Stimulated activated CD4-positive, alpha-beta T cell treated with anti-CD3 and anti-CD28 coated beads, TNF-alpha, amount 100 ng/mL, for 1 hour (primary cell): ENCODE measurements around the gene SPAG17.

Experiments
- DNase-seq, 3 donors: peaks; one replicate each; pipeline ENCODE4 v3.0.0-alpha.2; 2020; ENCODE audit warnings: low read depth in 3 of 3, low spot score in 1 of 3

The SPAG17 gene

DNA sequence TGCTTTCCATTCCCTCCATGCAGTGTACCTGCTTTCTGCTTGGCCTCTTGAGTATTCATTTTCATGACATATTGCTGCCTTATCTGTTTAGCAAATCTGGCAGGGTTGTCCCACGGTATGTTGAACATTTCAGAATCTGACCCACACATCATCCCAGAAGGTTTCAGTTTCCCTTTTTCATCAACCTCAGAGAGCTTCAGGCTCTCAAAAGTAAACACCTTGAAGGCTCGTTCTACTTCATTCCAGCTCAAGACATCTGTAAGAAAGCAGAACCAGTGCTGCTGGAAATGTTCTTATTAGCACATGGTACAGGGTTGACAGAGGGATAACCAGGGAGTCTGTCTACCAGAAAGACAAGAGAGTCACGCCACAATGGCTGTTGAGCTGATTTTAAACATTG is 103.6 kb downstream of the SPAG17 start:
- no peak for DNase-seq

DNA sequence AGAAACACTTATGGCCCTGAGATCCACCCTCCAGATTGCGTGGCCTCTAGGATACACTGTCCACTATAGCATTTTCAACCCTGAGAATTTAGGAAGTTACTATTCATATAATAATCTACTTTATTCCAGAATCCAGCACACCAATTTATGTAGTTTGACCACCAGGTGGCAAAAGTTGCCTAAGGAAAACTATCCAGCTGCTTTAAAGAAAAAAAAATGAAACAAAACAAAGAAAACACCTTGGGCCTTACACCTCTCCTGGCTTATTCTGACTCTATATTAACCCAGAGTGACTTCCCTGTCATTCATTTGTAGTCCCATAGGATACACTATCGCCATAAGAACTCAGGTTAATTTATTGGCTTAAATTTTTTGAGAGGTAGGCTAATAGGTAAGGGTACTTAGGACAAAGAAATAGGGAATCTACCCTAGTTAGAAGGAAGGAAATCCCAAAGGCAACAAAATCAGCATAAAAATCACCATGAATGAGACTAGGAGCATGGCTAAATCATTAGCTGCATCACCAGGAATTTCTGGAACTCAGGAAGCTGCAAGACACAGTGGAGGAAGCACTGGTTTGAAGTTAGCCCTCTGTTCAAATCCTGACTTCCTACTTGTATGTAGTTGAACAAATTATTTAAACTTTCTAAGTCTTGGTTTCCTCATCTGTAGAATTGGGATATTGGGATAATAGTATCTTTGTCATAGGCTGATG is 107.5 kb downstream of the SPAG17 start:
- DNase-seq: no peak

DNA sequence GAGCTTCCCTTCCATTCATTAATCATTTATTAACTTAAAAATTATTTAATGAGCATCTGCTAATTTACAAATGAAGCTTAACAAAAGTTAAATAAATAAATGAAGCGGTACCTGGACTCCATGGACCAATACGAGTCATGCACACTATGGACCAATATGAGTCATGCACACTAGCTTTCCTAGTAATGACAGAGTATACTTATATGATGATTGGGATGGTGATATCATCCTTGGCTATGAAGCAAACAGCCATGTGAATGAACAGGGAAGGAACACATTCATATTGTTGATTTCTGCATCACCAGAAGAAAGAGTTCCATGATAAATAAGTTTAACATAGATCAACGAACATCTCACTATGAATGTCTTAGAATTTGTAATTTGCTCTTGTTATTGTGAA is 109.9 kb downstream of the SPAG17 start:
- no peak for DNase-seq

DNA sequence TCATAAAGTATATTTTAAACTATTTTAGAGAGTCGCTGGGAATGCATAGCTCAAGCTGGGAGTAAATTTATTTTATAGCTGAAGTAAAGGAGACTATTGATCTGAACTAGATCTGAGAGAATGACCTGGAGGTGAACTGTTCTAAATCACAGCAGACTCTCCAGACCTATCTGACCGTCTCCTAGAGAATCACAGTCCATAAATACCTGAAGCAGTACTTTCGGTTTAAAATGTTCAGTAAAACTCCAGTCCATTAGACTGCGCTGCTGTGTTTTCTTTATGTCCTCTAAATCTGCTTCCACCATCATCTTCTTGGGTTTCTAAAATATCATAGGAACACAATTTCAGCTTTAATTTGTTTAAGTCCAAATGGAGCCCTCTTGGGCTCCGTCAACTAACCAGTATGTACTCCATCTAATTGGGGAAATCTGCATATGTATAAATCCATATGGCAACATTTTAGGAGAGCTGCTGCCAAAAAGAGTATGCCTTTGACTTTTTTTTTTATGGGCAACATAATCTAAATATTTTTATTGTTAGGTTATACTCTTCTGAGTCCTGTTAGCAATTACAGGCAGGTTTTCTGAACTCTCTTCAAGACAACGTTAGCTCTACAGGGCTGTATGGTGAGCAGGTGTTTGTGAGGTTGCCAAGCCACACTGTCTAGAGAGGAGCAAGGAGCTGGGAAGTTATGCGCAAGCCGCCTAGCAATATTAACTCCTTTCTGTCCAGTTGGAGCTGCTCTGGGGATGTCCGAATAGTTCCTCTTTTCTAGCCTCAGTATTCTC is 111.2 kb downstream of the SPAG17 start:
- no peak for DNase-seq

DNA sequence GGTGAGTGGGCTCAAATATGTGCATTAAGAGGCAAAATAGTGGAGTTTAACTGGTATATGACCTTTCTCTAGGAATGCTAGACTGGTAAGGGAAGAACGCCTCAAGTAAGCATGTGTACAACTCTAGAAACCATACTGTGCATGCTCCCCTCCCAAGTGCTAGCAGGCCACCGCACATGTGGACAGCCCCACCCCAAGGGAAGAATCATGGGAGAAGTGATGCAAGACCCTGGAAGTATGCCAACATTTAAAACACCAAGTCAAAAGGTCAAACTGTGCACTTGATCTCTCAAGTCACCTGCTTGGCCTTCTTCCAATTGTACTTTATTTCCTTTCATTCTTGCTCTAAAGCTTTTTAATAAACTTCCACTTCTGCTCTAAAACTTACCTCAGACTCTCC is 135.0 kb downstream of the SPAG17 start:
- no peak for DNase-seq

DNA sequence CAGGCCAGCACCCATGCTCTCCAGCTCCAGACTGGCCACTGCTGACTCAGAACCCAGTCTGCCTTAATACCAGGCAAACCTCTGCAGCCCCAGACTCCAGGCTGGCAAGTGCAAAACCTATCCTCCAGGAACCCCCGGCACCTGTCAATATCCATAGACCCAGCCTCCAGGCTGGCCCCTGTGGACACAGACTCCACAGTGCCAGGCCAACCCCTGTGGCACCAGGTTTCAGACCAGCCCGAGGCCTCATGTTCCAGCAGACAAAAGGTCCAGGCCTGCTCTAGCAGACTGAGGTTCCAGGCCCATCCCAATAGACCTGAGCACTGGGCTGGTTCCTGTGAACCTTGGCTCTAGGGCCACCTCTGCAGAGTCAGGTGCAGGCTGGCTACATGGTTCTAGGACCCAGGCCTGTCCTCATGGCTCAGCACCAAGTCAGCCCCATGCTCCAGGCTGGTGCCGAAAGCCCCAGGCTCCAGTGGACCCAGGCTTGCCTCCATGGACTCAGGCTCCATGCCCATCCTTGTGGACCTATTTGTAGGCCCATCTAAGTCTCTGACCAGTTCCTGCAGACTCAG is 137.3 kb downstream of the SPAG17 start:
- no peak for DNase-seq

DNA sequence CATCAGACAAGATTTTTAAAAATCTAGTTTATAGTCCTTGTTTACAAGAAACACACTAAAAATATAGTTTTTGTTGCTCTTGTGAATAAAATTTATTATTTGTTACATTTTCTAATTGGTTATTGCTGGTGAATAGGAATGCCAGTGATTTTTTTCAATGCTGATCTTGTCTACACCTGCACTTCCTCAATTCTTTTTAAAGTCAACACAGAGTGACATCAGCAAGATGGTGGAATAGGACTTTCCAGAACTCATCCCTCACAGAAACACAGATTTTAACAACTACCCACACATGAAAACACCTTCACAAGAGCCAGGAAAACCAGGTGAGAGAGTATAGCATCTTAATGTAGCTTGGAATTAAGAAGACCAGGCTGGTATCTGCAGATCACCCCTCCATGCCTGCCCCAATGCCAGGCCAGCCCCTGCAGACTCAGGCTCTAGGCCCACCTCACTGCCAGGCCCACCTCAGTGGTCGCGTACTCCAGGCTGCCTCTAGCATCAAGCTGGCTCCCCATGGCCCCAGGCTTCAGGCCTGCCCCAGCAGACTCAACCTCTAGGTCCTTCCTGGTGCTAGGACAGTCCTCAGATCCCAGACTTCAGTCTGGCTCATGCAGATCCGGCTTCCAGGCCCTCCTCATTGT is 137.9 kb downstream of the SPAG17 start:
- DNase-seq: no peak

DNA sequence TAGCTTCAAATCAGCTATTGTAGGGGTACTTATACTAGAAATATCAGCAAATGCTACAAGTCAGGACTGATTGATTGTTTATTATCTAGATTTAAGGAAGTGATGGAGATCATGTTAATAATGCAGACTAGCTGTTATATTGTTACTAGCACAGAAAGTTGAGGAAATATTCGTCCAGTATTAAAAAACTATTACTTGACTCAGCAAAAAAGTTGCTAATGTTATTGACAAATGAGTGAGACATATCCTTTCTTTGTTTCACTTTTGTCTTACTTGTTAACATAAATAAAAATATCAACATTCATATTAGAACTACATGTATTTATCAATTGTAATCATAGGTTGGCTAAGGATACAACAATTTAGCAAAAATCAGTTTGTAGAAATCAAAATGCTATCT is 141.4 kb downstream of the SPAG17 start:
- DNase-seq: no peak

DNA sequence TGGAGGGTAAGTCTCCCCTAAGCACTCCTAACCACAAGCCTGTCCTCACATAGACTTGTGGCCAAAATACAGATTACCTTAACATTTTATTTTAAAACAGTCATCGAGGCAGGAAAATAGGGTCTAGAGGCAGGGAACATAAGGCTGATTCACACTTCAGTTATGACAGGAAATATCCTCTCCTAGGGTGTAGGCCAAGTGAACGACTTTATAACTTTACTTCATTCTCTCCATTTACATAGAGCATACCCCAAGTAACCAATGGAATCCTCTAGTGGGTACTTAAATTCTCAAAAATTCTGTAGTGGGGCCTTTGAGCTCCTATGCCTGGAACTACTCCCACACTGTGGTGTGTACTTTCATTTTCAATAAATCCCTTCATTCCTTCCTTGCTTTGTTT is 142.5 kb downstream of the SPAG17 start:
- no peak for DNase-seq

DNA sequence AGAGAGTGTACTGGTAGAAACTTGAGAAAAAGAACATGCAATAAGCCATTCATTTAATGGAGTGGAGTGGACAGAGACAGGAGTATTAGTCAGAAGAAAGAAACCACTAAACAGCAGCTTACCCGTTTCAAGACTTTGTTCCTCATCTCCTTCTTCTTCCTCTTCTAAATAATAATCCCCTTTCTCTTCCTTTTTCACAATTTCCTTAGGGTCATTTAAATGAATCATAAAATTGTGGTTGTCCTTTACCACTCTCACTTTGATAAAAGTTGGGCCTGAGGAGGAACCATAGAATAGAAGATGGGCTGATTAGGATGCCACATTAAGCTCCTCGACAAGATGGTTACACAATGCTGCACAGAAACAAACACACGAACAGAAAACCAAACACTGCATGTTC is 145.9 kb downstream of the SPAG17 start:
- no peak for DNase-seq

DNA sequence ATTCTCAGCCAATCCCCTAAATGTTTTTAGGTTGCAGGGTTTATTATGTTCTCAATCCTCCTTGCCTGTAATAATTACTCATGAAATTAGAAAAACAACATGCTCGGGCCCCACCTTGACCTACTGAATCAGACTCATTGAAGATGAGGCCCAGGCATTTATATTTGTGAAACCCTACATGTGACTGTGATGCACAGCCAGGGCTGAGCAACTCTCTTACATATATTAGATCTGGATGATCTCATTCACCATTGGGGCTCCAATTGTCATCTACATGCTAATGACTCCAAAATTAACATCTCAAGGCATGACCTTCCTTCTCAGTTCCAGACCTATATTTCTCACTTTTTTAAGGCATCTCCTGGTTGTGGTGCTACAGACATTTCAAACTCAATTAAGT is 152.1 kb downstream of the SPAG17 start:
- DNase-seq: no peak

DNA sequence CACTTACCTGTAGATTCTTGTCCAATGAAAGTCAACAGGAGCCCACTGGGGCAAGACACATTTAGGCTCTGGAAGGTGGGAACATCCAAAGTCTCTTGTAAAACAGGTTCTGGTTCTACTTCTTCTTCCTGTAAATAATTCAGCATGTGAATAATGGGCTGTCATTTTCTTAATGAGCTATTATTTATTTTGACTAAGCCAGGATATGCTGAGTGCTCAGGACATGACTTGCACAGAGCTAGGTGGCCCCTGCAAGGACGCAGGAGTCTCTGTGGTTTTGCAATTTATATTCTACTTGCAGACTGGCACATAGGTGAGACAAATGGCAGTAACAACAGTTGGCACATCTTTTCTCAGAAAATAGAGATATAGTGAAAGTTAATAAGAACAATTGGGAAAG is 156.8 kb downstream of the SPAG17 start:
- DNase-seq: no peak

DNA sequence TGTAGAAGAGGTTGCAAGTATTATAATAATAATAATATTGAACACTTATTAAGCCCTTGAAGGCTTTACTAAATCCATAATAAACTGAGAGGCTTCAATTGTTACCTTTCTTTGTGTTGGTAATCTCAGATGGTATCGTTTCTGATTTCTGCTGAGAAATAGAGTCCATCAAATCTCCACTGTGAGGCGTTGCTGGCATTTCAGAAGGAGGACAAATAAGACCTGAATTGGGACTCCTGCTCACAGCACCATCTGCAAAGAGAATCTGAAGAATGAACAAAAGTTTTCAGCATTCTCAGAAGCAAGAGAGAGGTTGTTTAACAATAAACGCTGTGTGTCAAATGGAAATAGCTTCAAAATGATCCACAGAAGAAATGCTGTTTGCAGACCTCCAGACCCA is 161.8 kb downstream of the SPAG17 start:
- no peak for DNase-seq

DNA sequence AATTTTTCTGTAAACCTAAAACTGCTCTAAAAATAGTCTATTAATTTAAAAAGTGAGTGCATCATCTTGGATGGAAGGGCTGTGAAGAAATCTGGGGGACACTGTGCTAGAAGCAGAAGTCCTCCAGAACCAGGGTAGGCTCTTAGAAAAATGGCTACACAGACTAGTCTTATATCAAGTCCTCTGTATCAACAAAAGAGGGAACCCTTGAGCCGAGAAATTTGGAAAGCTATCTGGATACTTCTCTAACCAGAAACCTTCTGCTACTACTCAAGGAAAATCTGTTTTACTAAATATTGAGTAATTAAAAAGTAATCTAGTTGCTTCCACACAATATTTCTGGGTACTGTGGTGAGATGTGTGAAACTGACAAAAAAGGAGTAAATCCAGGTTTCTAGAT is 163.4 kb downstream of the SPAG17 start:
- DNase-seq: no peak

DNA sequence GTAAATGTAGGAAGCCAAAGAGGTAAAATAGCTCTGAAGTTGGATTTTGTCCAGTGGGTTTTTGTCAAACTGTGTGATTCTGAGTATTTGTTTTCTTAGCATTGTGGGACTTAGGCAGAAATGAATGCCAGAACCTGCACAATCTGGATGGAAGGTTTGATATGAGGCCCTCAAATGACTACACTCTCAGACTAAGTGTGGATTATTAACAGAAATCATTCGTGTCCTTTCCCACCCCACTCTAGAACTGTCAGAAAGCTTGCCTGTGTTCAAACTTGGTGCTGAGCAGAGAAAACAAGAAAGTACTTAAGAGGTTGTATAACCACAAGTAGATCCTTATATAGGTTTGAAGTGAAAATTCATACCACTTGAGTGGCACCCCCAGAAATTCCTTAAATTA is 167.0 kb downstream of the SPAG17 start:
- no peak for DNase-seq

DNA sequence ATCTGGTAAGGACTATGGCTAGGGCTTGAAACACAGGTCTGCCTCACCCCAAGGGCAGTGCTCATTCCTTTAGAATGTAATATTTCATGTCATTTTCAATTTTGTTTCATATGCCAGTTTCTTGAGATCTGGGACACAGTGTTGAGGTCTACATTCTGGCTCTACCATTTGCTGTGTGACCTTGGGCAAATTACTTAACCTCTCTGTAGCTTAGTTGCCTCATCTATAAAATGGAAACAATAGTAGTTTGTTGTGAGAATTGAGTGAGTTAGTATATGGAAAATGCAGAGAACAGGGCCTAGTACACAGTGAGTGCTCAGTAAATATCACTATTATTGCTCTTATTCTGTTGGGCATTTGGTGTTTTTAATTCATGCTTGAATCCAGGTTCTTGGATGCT is 171.1 kb downstream of the SPAG17 start:
- DNase-seq: no peak

DNA sequence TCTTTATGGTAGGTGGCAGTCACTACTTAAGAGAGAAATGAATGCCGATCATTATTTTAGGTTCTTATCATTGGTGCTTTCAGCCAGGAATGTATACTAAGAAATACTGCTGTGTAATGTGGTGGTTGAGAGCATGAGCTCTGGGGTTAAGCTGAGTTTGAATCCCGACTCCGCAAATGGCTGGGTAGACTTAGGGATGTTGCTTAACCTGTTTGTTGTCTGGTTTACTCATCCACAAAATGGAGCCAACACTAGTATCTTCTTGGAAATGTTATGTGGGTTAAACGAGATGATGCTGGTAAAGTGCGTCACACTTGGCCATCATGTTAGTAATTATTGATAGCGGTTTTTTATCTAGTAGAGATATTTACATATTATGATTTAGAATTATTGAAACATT is 171.7 kb downstream of the SPAG17 start:
- DNase-seq: no peak

DNA sequence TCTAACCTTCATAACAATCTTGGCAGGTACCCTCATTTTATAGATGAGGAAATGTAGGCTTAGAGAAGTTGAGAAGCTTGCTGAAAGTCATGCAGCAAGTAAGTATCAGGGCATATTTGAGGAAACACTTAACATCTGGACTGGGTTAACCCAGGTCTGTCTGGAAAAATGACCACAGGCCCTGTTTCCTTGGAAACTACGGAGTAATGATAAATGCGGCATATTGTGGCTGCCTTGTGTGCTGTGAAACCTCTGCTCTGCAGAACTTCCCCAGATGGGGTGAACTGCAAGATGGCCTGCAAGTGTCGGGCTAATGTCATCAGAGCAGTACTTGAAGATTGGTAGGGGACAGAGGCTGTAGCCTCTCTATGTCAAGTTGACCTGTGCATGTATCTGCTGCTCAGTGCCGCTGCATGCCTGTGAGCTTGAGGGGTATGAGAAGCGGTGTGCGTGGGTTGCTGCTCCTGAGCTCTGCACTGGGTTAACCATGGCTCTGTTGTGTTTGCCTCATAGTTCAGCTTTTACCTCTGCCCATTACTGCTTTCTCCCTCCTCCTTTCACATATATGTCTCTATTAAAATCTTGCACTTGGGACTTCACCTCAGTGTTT is 172.4 kb downstream of the SPAG17 start:
- DNase-seq: no peak

DNA sequence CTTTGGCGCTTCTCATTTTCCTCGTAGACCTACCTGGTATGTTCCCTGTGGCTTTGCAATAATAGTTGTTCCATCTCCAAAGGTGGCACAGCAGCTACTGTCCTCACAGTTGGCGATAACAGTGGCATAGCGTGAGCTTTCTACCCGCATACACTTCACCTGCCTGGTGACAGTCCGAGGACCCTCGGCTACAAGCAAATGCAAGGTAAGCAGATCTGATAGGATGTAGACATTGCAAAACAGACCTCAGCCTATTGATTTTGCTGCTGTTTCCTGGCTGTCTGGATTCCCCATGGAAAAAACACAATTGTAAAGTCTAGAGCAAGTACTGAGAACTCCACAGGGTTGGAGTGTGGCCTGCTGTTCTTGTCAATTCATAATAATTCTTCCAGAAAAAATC is 177.0 kb downstream of the SPAG17 start:
- DNase-seq: no peak

DNA sequence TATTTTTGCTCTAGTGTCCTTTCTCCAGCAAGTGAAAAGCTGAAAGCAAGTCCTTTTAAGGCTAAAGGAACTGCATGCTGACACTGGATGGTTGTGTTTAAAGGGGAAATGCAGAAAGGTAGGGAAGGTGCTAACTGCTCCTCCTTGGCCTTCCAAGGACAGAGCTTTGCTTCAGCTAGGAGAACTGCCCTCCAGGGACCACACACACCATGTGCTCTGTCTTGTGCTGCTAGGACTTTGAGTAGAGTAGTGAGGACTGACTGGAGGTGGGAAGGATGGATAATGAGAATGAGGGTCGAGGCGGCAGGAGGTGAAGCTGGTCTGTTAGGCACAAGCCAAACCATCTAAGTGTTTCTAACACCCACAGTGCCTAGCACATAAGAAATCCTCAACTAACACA is 177.6 kb downstream of the SPAG17 start:
- no peak for DNase-seq

DNA sequence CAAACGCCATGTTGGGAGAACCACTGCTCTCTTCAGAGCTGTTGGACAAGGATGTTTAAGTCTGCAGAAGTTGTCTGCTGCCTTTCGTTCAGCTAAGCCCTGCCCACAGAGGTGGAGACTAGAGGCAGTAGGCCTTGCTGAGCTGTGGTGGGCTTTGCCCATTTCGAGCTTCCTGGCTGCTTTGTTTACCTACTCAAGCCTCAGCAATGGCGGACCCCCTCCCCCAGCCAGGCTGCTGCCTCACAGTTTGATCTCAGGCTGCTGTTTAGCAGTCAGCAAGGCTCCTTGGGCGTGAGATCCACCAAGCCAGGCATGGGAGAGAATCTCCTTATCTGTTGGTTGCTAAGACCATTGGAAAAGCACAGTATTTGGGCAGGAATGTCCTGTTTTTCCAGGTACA is 180.7 kb downstream of the SPAG17 start:
- DNase-seq: no peak

DNA sequence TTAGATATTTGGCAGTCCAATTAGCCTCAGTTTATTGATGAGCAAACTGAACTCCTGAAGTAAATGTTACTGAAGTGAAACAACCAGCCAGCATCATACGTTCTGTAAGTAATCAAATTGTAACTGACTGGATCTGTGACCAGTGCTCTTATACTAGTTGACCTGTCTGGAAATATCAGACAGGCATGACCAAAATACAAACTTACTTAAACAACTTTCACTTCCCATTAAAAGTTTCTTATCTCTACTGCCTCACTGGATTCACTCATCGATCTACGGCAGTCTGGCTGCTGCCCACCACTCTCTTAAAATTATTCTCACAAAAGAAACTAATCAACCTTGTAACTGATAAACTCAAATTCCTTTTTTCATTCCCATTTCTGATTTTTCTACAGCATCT is 199.1 kb downstream of the SPAG17 start:
- DNase-seq: no peak
